Activated gamma-delta T cell (primary cell): ENCODE results near the gene TP53RK.

Experiments
- DNase-seq: peaks from one replicate; lab custom pipeline; 2025; lab: John Stamatoyannopoulos, UW

The TP53RK gene

GRCh38 chr20:46638134-46638897 lies 50.9 kb downstream of the TP53RK start:
- DNase-seq = no peak

DNA sequence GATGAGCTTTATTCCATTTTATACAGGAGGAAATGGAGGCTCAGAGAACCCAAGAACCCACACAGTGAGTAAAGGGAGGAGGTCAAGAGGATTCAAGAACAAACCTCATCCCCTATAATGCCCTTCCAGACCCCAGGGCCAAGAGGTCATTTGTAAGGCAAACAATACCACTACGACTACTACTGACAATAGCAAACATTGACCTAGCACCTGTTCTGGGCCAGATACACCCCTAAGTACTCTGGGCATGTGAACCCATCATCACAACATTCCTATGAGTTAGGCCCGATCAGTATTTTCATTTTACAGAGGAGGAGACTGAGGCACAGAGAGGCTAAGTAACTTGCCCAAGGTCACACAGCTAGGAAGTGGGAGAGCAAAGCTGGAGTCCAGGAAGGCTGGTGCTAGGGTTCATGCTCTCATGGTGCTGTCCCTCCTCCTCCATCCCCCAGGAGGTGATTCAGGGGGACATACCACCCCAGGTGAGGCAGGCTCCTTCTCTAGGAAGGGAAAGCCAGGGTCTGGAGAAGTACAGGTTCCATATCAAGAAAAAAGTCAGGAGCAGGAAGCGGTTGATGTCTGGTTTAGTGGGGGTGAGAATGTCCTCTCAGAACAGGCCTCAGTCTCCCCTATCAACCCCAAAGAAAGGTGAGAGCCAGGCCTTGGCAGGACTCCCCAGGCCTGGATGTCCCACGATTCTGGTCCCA lies 51.7 kb downstream of the TP53RK start:
- DNase-seq = no peak

DNA sequence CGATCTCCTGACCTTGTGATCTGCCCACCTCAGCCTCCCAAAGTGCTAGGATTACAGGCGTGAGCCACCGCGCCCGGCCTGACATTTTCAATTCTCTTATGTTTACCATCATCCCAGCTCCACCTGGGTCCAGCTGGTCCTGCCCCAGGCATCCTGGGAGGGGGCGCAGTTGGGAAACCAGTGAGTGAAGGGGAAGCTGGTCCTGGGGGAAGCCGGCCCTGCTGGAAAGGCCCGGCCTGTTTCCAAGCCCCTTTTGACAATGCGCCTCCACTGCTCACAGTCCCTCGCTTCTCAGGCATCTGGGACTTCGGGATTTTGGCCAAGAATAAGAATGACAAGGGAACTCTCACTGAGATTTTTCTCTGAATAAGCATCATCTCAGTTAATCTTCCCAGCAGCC lies 52.2 kb downstream of the TP53RK start:
- no peak for DNase-seq

- DNase-seq = no peak
Observed at GRCh38 chr20:46636514-46636913, 52.7 kb downstream of the TP53RK start.

DNA sequence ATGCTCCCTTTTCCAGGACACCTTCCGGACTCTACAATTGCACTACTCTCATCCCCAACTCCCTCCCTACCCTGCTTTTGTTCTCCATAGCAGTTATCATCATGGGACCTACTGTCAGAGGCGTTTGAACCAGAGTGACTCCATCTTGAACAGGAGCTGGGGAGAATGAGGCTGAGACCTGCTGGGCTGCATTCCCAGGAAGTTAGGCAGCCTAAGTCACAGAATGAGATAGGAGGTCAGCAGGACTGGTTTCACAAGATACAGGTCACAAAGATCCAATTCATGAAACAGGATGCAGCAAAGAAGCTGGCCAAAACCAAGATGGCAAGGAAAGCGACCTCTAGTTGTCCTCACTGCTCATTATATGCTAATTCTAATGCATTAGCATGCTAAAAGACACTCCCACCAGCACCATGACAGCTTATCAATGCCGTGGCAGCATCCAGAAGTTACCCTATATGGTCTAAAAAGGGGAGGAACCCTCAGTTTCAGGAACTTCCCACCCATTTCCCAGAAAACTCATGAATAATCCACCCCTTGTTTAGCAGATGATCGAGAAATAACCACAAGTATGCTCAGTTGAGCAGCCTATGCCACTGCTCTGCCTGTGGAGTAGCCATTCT lies 53.6 kb downstream of the TP53RK start:
- DNase-seq = no peak

DNA sequence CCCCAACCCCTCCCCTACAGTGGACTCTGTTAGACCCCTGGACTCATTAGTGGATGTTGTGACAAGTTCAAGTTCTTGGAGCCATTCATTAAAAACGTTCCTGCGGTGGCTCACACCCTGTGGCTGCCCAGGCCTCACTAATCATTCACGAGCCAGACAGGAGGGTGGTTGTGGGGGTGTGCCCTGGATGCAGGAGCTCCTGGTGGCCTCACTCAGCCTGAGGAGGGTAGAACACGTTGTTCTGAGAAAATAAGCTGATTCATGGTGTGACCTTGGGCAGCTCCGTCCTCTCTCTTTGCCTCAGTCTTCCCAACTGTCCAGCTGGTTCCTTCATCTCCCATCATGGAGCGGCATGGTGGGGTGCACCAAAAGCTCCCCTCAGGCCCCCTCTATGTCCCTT lies 54.7 kb downstream of the TP53RK start:
- no peak for DNase-seq
